Smooth muscle cell (in vitro differentiated cells): ENCODE data around the gene CFAP97D2. TPM values are rescaled to one million over a fixed set of nuclear protein-coding genes. Genes with fewer than 3 reads are reported as not detected.

Experiments used
- DNase-seq: peaks from one replicate; lab custom pipeline; 2025; ENCODE audit not compliant: unreplicated experiment; lab: John Stamatoyannopoulos, UW
- H2AFZ ChIP-seq: fragments of 200-600 bp; sonication (generic); 2 replicates; pipeline ENCODE4 v1.6.0; 2016; ENCODE audit warnings: antibody characterized with exemption, low read depth, mild to moderate bottlenecking
- H3F3A ChIP-seq: fragments of 200-600 bp; sonication (generic); 2 replicates; pipeline ENCODE4 v1.6.0; 2017; ENCODE audit warnings: antibody characterized with exemption, low read depth
- H3K27ac ChIP-seq: fragments of 200-600 bp; sonication (generic); 2 replicates; pipeline ENCODE4 v1.5.1; 2016; ENCODE audit warnings: low read depth, mild to moderate bottlenecking
- H3K27me3 ChIP-seq: fragments of 200-600 bp; sonication (generic); 2 replicates; pipeline ENCODE4 v1.6.1; 2016; ENCODE audit warnings: low read depth, mild to moderate bottlenecking
- H3K36me3 ChIP-seq: fragments of 200-600 bp; sonication (generic); 2 replicates; pipeline ENCODE4 v1.5.1; 2016; ENCODE audit warnings: low read depth
- H3K4me1 ChIP-seq: fragments of 200-600 bp; sonication (generic); 2 replicates; pipeline ENCODE4 v1.5.1; 2016; ENCODE audit warnings: low read depth
- H3K4me2 ChIP-seq: fragments of 200-600 bp; sonication (generic); 2 replicates; pipeline ENCODE4 v1.6.0; 2016; ENCODE audit warnings: mild to moderate bottlenecking
- H3K4me3 ChIP-seq: fragments of 200-600 bp; sonication (generic); 2 replicates; pipeline ENCODE4 v1.5.1; 2016; ENCODE audit warnings: mild to moderate bottlenecking
- H3K79me2 ChIP-seq: fragments of 200-600 bp; sonication (generic); 2 replicates; pipeline ENCODE4 v1.6.0; 2016; ENCODE audit warnings: low read depth, mild to moderate bottlenecking
- H3K9ac ChIP-seq: fragments of 200-600 bp; sonication (generic); 2 replicates; pipeline ENCODE4 v1.6.0; 2016; ENCODE audit warnings: low read depth
- H3K9me3 ChIP-seq: fragments of 200-600 bp; sonication (generic); replicated peaks from 2 replicates; pipeline ENCODE4 v1.5.1; 2016; ENCODE audit warnings: low read depth
- H4K20me1 ChIP-seq: fragments of 200-600 bp; sonication (generic); 2 replicates; pipeline ENCODE4 v1.6.0; 2016; ENCODE audit warnings: low read depth
- WGBS: methylation state at CpG from one replicate; pipeline ENCODE4 v1.1.7; 2016; ENCODE audit warnings: low lambda C conversion rate; 5-methylcytosine and 5-hydroxymethylcytosine counted together
- polyA plus RNA-seq: library from polyadenylated mRNA; unstranded; fragments of >200 nt; fragmentation: Nextera tagmentation; extraction: Ambion mirVana; gene quantifications from 2 replicates; pipeline ENCODE4 v1.2.1, GENCODE V29; 2016
- total RNA-seq: library from RNA; depleted of rRNA; stranded (reverse); fragments of >200 nt; gene quantifications from 2 replicates; pipeline ENCODE4 v1.2.3, GENCODE V29; 2014
- TF ChIP-seq, protein P1 (sequence below): fragments of 200-600 bp; sonication (generic); IDR thresholded peaks from 2 replicates; pipeline ENCODE4 v1.5.1; 2017; ENCODE audit warnings: borderline replicate concordance, mild to moderate bottlenecking, antibody characterized with exemption; ENCODE audit not compliant: insufficient read depth, poor library complexity, severe bottlenecking

CFAP97D2 gene
- total and polyA plus RNA-seq, 2 experiments from 2014 or later, result not detected

DNA sequence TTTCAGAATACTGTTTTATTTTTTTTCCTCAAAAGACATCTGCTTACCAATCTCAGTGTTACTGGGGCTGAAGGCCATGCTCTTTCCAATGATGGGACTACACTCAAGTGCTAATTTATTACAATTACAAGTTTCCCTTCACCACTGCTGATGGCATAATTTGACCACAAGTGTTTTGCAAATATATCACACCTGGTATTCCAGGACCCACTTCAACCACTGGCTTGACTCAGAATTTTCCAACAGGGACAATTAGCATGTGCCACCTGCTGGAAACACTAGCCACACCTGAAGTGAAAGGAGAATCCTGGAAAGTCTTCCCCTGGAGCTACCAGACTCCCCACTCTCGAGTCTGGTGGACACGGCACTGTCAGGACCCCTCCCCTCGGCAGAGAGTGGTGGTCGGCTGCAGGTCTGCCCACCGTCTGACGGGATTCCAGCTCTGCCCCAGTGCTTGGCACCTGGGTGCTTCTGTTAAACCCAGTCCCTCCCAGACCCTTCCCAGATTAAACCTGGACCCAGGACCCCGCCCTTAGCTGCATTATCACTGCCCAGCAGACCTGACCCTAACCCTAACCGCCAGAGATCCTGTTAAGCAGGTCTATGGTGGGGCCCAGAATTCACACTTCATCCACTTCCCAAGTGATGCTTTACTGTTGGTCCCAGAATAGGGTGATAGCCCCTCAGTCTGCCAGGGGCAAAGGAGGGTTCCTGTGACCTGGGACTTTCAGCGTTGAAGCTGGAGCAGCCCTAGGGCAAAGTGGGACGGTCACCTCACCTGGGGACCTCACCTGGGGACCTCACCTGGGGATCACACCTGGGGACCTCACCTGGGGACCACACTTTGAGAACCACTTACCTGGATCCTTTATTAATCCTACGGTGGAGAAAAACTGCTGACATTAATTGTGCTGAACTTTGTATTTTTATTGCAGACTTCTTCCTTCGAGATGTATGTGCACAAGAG lies 29.0 kb upstream of the CFAP97D2 start:
- Histone ChIP-seq H3K4me2 (no peak overlapping the region), H3K79me2 (no peaks in the 10 kb centered on the region), H3K27me3 (no peaks in the 10 kb centered on the region), H3K4me1 (no peaks in the 10 kb centered on the region), H3K27ac (no peak overlapping the region), H3K36me3 (no peaks in the 10 kb centered on the region), H3K4me3 (no peak overlapping the region), H2AFZ (no peak overlapping the region), H4K20me1 (no peaks in the 10 kb centered on the region), H3K9ac (no peak overlapping the region), H3K9me3 (no peaks in the 10 kb centered on the region), H3F3A (no peaks in the 10 kb centered on the region)
- WGBS, result 89% methylated on average over 12 of the region's 12 CpGs
- TF ChIP-seq, protein P1, sequence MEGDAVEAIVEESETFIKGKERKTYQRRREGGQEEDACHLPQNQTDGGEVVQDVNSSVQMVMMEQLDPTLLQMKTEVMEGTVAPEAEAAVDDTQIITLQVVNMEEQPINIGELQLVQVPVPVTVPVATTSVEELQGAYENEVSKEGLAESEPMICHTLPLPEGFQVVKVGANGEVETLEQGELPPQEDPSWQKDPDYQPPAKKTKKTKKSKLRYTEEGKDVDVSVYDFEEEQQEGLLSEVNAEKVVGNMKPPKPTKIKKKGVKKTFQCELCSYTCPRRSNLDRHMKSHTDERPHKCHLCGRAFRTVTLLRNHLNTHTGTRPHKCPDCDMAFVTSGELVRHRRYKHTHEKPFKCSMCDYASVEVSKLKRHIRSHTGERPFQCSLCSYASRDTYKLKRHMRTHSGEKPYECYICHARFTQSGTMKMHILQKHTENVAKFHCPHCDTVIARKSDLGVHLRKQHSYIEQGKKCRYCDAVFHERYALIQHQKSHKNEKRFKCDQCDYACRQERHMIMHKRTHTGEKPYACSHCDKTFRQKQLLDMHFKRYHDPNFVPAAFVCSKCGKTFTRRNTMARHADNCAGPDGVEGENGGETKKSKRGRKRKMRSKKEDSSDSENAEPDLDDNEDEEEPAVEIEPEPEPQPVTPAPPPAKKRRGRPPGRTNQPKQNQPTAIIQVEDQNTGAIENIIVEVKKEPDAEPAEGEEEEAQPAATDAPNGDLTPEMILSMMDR, result no peak
- DNase-seq, result no peak

DNA sequence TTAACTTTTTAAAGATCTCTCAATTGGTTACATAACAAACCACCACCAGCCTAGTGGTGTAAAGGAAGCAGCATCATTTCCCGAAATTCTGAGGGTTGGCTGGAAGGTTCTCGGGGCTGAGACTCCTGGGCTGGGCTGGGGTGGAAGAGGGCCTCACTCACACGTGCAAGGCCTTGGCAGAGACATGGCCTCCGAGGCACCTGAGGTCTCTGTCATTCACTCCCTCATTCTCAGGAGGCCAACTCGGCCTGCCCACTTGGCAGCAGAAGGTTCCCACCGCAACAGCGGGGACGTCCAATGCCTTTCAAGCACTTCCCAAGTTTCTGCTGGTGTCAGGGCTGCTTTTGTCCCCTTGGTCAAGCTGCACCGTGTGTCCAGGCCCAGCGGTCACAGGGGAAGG lies 28.0 kb upstream of the CFAP97D2 start:
- H3K4me2 ChIP-seq, result no peak overlapping the region
- no peaks in the 10 kb centered on the region for H3K9me3 ChIP-seq
- H3K4me1 ChIP-seq, result no peaks in the 10 kb centered on the region
- H3K27me3 ChIP-seq, result no peaks in the 10 kb centered on the region
- H3K4me3 ChIP-seq, result no peak overlapping the region
- no peak overlapping the region for H3K27ac ChIP-seq
- TF ChIP-seq, protein P1, result no peak
- H4K20me1 ChIP-seq, result no peaks in the 10 kb centered on the region
- no peaks in the 10 kb centered on the region for H3K79me2 ChIP-seq
- 88% methylated on average over 10 of the region's 10 CpGs for WGBS
- H3F3A ChIP-seq, result no peaks in the 10 kb centered on the region
- no peak overlapping the region for H3K9ac ChIP-seq
- H2AFZ ChIP-seq, result no peak overlapping the region
- no peak for DNase-seq
- H3K36me3 ChIP-seq, result no peaks in the 10 kb centered on the region

- Histone ChIP-seq H3K9ac (no peak overlapping the region), H3K9me3 (no peaks in the 10 kb centered on the region), H3K36me3 (no peaks in the 10 kb centered on the region), H3K4me1 (no peaks in the 10 kb centered on the region), H2AFZ (no peak overlapping the region), H3K27me3 (no peaks in the 10 kb centered on the region), H3K4me3 (no peak overlapping the region), H4K20me1 (no peaks in the 10 kb centered on the region), H3K79me2 (no peaks in the 10 kb centered on the region), H3F3A (no peaks in the 10 kb centered on the region), H3K27ac (no peak overlapping the region), H3K4me2 (no peak overlapping the region)
- 93% methylated on average over 28 of the region's 28 CpGs for WGBS
- no peak for DNase-seq
- TF ChIP-seq, protein P1, result no peak
Observed at GRCh38 chr13:114151565-114152284, 27.3 kb upstream of the CFAP97D2 start.
